Heart left ventricle (tissue), 16 donors: ENCODE data around the gene KRT37. TPM values are rescaled to one million over a fixed set of nuclear protein-coding genes. Genes with fewer than 3 reads are reported as not detected.

Source experiments
- ATAC-seq, 4 donors: fragments of 200-7000 bp; cut with Tn5 transposase; one replicate each; pipeline ENCODE4 v1.9.1; 2020 to 2022; ENCODE audit warnings: moderate library complexity in 4 of 4, mild to moderate bottlenecking in 3 of 4, moderate number of reproducible peaks in 1 of 4
- DNase-seq, 5 donors: peaks; one replicate each; pipeline ENCODE4 v3.0.0-alpha.2; 2020
- H3K27ac ChIP-seq, 12 donors: fragments of 200-600 bp; sonication (generic) in 4 of 12; one replicate each; pipeline versions ENCODE4 v1.5.0 to v1.8.0; 2016 to 2022; ENCODE audit warnings: mild to moderate bottlenecking in 2 of 12
- H3K27me3 ChIP-seq, 9 donors: fragments of 200-600 bp; sonication (generic) in 2 of 9; one replicate each; pipeline versions ENCODE4 v1.5.1 to v1.8.0; 2016 to 2022; ENCODE audit warnings: mild to moderate bottlenecking in 3 of 9
- H3K36me3 ChIP-seq, 9 donors: fragments of 200-600 bp; sonication (generic) in 2 of 9; one replicate each; pipeline versions ENCODE4 v1.5.0 to v1.8.0; 2018 to 2022; ENCODE audit warnings: mild to moderate bottlenecking in 2 of 9
- H3K4me1 ChIP-seq, 12 donors: fragments of 200-600 bp; sonication (generic) in 4 of 12; one replicate each; pipeline versions ENCODE4 v1.5.0 to v1.8.0; 2016 to 2022; ENCODE audit warnings: mild to moderate bottlenecking in 3 of 12
- H3K4me3 ChIP-seq, 12 donors: fragments of 200-600 bp; sonication (generic) in 4 of 12; one replicate each; pipeline versions ENCODE4 v1.5.0 to v1.8.0; 2017 to 2022; ENCODE audit warnings: mild to moderate bottlenecking in 9 of 12, moderate library complexity in 4 of 12
- H3K9me3 ChIP-seq, 12 donors: fragments of 200-600 bp; sonication (generic) in 4 of 12; one replicate each; pipeline versions ENCODE4 v1.5.0 to v1.8.0; 2016 to 2022; ENCODE audit warnings: mild to moderate bottlenecking in 1 of 12
- CTCF ChIP-seq, 12 donors: fragments of 200-600 bp; sonication (generic) in 4 of 12; IDR thresholded peaks; one replicate each; pipeline versions ENCODE4 v1.5.0 to v1.8.0; 2018 to 2022; ENCODE audit warnings: antibody characterized with exemption in 12 of 12, mild to moderate bottlenecking in 5 of 12
- POLR2A ChIP-seq, 2 donors: fragments of 450-650 bp; IDR thresholded peaks; one replicate each; pipeline ENCODE4 v1.6.1; 2017; ENCODE audit warnings: antibody characterized with exemption in 2 of 2, mild to moderate bottlenecking in 2 of 2, moderate library complexity in 2 of 2
- WGBS, 4 donors: extraction: QIAGEN DNeasy Blood & Tissue Kit in 2 of 4; methylation state at CpG; one replicate each; pipeline versions ENCODE4 v1.1.5 to v1.1.7; 2013 to 2018; 5-methylcytosine and 5-hydroxymethylcytosine counted together
- intact Hi-C, 10 donors: fragments of 100-400 bp; cut with DNase I; formaldehyde crosslinking; loops; one replicate each; pipeline versions ENCODE4 v1.11.1 to v1.14.2; 2022
- polyA plus RNA-seq, 2 donors: library from polyadenylated mRNA; stranded (reverse); fragments of 200-250 nt; gene quantifications; one replicate each; pipeline ENCODE4 v1.2.3, GENCODE V29; 2013
- total RNA-seq, 9 donors: library from RNA; depleted of rRNA in 2 of 9; stranded (reverse); fragments of >200 nt in 2 of 9; fragmentation: NEBNext Ultra II Directional in 3 of 9; extraction: Animal tissue kit (Norgen Biotek cat#: 25700) in 3 of 9; gene quantifications; one replicate each; pipeline versions ENCODE4 v1.1.0 to v1.2.4, GENCODE V29; 2016 to 2023
- donor health status: ischemic (EF 13 %, LVEDD 7.1; RV severe dilation, severe dysfunction).
- donor health status: healthy with polysubstance abuse.
- donor health status: DM: no; HTN: yes; CAD: no.
- donor health status: DM: no; HTN: no; CAD: no.
- donor health status: ischemic (EF 25% LVEDD 6.9; RV normal size, moderate dysfunction).
- donor health status: ischemic (EF 25% LVEDD 5.7; RV mildly dilated, moderate dysfunction).
- donor health status: healthy.
- donor health status: DM: yes; HTN: yes; CAD: no.
- donor health status: ischemic (EF 35%, LVEDD 5.7; RV mildly dilated, moderate dysfunction).
- donor health status: nonischemic (EF 11% LVEDD 7.7; RV severe dilation, severe dysfunction).
- donor health status: DM: yes; HTN: yes; CAD: no.
- donor health status: PGD.
- donor health status: ischemic (EF 29% LVEDD 5.4; RV normal size, mild dysfunction).
- donor health status: nonischemic (EF 23%, LVEDD 6.1; RV moderate dilation, normal function).

Gene KRT37
- total and polyA plus RNA-seq, 11 donors: not detected

DNA sequence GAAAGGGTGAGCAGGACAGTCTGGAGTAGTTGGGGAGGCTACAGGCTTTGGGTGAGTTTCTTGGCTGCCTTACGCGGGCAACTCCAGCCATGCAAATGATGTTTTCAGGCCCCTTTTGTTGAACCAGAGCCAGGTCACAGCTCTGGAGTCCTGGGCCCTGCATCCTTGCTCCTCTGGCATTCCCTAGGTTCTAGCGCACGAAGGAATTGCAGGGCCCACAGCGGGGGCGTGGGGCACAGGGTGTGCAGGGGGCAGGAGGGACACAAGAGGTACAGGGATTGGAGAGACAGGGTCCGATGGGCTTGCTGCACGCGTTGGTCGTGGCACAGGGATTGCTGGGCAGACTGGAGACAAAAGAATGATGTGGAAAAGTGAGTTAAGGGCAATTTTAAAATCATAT, 30.6 kb downstream of the KRT37 start:
- intact Hi-C loops: no loop called here
- Histone ChIP-seq H3K27me3 (peaks cover 0 to 8% (median 0%) of the 10 kb centered on the region in 9 donors), H3K4me3 (no peak overlapping the region), H3K36me3 (no peaks in the 10 kb centered on the region), H3K4me1 (peaks cover 0 to 18% (median 4%) of the 10 kb centered on the region in 12 donors), H3K9me3 (no peaks in the 10 kb centered on the region), H3K27ac (peak overlapping the region in 1 of 12 donors; percentile 24)
- 74 to 84% (median 81%) methylated on average over 10 of the region's 10 CpGs for WGBS, 4 donors
- TF ChIP-seq CTCF (IDR thresholded peaks at IDR 0.05) (no peak), POLR2A (IDR thresholded peaks at IDR 0.05) (no peak)
- ATAC-seq (no peak), DNase-seq (no peak)

DNA sequence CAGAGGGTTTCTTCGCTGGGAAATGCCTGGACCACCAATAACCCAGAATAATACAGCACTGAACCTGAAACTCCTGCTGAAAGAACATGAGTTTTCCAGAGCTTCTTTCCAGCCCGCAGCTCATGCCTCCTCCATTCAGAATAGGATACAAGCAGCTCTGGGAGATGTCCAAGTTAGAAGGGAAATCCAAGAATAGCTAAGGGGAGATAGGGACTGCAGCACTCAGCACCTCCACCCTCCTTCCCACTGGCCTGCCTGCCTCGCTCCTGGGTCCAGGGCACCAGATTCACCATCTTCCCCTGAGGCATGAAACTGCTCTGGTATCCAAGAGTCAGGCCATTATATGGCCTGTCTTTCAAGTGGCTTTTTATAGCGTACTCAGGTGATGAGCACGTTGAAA, 31.1 kb downstream of the KRT37 start:
- H3K4me1 ChIP-seq: peaks cover 0 to 18% (median 4%) of the 10 kb centered on the region in 12 donors
- ATAC-seq (peak; percentile 58 to 97 (median 89)), DNase-seq (peak in 3 of 5 donors; percentile 18 to 50 (median 31))
- H3K27ac ChIP-seq: peak overlapping the region in 3 of 12 donors; percentile 13 to 24 (median 24)
- H3K36me3 ChIP-seq: no peaks in the 10 kb centered on the region
- peaks cover 0 to 8% (median 0%) of the 10 kb centered on the region in 9 donors for H3K27me3 ChIP-seq
- H3K4me3 ChIP-seq: no peak overlapping the region
- TF ChIP-seq POLR2A (IDR thresholded peaks at IDR 0.05) (no peak), CTCF (IDR thresholded peaks at IDR 0.05) (no peak)
- no peaks in the 10 kb centered on the region for H3K9me3 ChIP-seq
- intact Hi-C loops: no loop called here
- 13 to 30% (median 20%) methylated on average over 5 of the region's 5 CpGs for WGBS, 4 donors

GRCh38 chr17:41392278-41392677, 32.1 kb downstream of the KRT37 start:
- Histone ChIP-seq H3K36me3 (no peaks in the 10 kb centered on the region), H3K4me3 (no peak overlapping the region), H3K27me3 (peaks cover 0 to 12% (median 0%) of the 10 kb centered on the region in 9 donors), H3K27ac (no peak overlapping the region), H3K4me1 (peaks cover 0 to 18% (median 4%) of the 10 kb centered on the region in 12 donors), H3K9me3 (peaks cover 0 to 4% (median 0%) of the 10 kb centered on the region in 12 donors)
- intact Hi-C loops: no loop called here
- no peak for DNase-seq
- WGBS, 4 donors: 89 to 99% (median 98%) methylated on average over 1 of the region's 1 CpG
- ATAC-seq: no peak
- TF ChIP-seq CTCF (IDR thresholded peaks at IDR 0.05): no peak
- no peak for TF ChIP-seq POLR2A (IDR thresholded peaks at IDR 0.05)

GRCh38 chr17:41391535-41391934, 32.9 kb downstream of the KRT37 start:
- DNase-seq: no peak
- TF ChIP-seq CTCF (IDR thresholded peaks at IDR 0.05) (no peak), POLR2A (IDR thresholded peaks at IDR 0.05) (no peak)
- ATAC-seq: no peak
- Histone ChIP-seq H3K27me3 (peaks cover 0 to 12% (median 0%) of the 10 kb centered on the region in 9 donors), H3K4me3 (no peak overlapping the region), H3K36me3 (no peaks in the 10 kb centered on the region), H3K4me1 (peaks cover 0 to 18% (median 4%) of the 10 kb centered on the region in 12 donors), H3K9me3 (peaks cover 0 to 12% (median 7%) of the 10 kb centered on the region in 12 donors), H3K27ac (no peak overlapping the region)
- intact Hi-C loops: no loop called here
- 63 to 74% (median 65%) methylated on average over 2 of the region's 2 CpGs for WGBS, 4 donors
